PC-3 (cell line): Measurements from ENCODE around the gene USP12. TPM values are rescaled to one million over a fixed set of nuclear protein-coding genes. Genes with fewer than 3 reads are reported as not detected.
"Not testable (repeated sequence)": the region's sequence is repeated elsewhere in the genome, so short reads cannot be mapped to it uniquely, and the experiment has no call there.

Source experiments
- ATAC-seq: fragments of 200-7000 bp; cut with Tn5 transposase; 2 replicates; pipeline ENCODE4 v1.9.1; 2020; ENCODE audit warnings: mild to moderate bottlenecking, moderate library complexity
- BruUV-seq: library from RNA; stranded (reverse); fragments of 400-500 nt; replicated peaks from 2 replicates; lab custom pipeline; 2021; lab: Mats Ljungman, UMichigan
- CTCF ChIA-PET: fragments of 300-600 bp; sonication (Branson Sonifier 250); formaldehyde crosslinking; loops from one replicate; lab custom pipeline; 2022; ENCODE audit warnings: antibody characterized with exemption; lab: Charles Lee
- POLR2A ChIA-PET: fragments of 300-600 bp; sonication (Branson Sonifier 250); formaldehyde crosslinking; loops from one replicate; lab custom pipeline; 2022; ENCODE audit warnings: antibody characterized with exemption; ENCODE audit not compliant: unreplicated experiment; lab: Charles Lee
- DNase-seq: peaks from one replicate; pipeline ENCODE4 v3.0.0-alpha.2; 2015
- H2AFZ ChIP-seq: fragments of 300-600 bp; sonication (generic); 2 replicates; pipeline ENCODE4 v1.6.0; 2016; ENCODE audit warnings: antibody characterized with exemption, low read length
- H3F3A ChIP-seq: fragments of 300-600 bp; sonication (generic); one replicate; pipeline ENCODE4 v1.6.0; 2017; ENCODE audit warnings: antibody characterized with exemption, low read length, control low read depth, mild to moderate bottlenecking; ENCODE audit not compliant: unreplicated experiment
- H3K27ac ChIP-seq: fragments of 300-600 bp; sonication (generic); 2 replicates; pipeline ENCODE4 v1.5.1; 2016; ENCODE audit warnings: mild to moderate bottlenecking, low read length
- H3K27me3 ChIP-seq: fragments of 300-600 bp; sonication (generic); 2 replicates; pipeline ENCODE4 v1.6.1; 2016; ENCODE audit warnings: low read length, mixed read lengths
- H3K36me3 ChIP-seq: fragments of 300-600 bp; sonication (generic); 2 replicates; pipeline ENCODE4 v1.6.1; 2016; ENCODE audit warnings: low read depth, mixed run types, low read length, mixed read lengths
- H3K4me1 ChIP-seq: fragments of 300-600 bp; sonication (generic); 2 replicates; pipeline ENCODE4 v1.5.1; 2016; ENCODE audit warnings: low read length; ENCODE audit not compliant: insufficient read depth
- H3K4me2 ChIP-seq: fragments of 300-600 bp; sonication (generic); 2 replicates; pipeline ENCODE4 v1.6.0; 2016; ENCODE audit warnings: low read length
- H3K4me3 ChIP-seq: fragments of 300-600 bp; sonication (generic); 2 replicates; pipeline ENCODE4 v1.5.1; 2016; ENCODE audit warnings: mild to moderate bottlenecking, low read length, mixed read lengths
- H3K79me2 ChIP-seq: fragments of 300-600 bp; sonication (generic); 2 replicates; pipeline ENCODE4 v1.6.1; 2017; ENCODE audit warnings: low read length, mixed read lengths
- H3K9ac ChIP-seq: fragments of 300-600 bp; sonication (generic); 2 replicates; pipeline ENCODE4 v1.6.0; 2016; ENCODE audit warnings: mild to moderate bottlenecking, low read length
- H3K9me2 ChIP-seq: fragments of 300-600 bp; sonication (generic); replicated peaks from 2 replicates; pipeline ENCODE4 v1.6.1; 2016; ENCODE audit warnings: mixed run types, low read length, mixed read lengths
- H3K9me3 ChIP-seq: fragments of 300-600 bp; sonication (generic); 2 replicates; pipeline ENCODE4 v1.6.1; 2016; ENCODE audit warnings: low read length, mixed read lengths
- H4K20me1 ChIP-seq: fragments of 300-600 bp; sonication (generic); 2 replicates; pipeline ENCODE4 v1.6.1; 2016; ENCODE audit warnings: low read length, mixed read lengths
- CTCF ChIP-seq: fragments of 300-600 bp; sonication (generic); conservative IDR thresholded peaks from 2 replicates; pipeline ENCODE4 v1.5.1; 2017; ENCODE audit warnings: antibody characterized with exemption, low read depth, mild to moderate bottlenecking, low read length
- EZH2 ChIP-seq: fragments of 300-600 bp; sonication (generic); IDR thresholded peaks from one replicate; pipeline ENCODE4 v1.6.1; 2017; ENCODE audit warnings: antibody characterized with exemption, mild to moderate bottlenecking, low read length; ENCODE audit not compliant: unreplicated experiment
- EZH2phosphoT487 ChIP-seq: fragments of 300-600 bp; sonication (generic); IDR thresholded peaks from 2 replicates; pipeline ENCODE4 v1.6.1; 2018; ENCODE audit warnings: mild to moderate bottlenecking, antibody characterized with exemption, low read length, borderline replicate concordance
- intact Hi-C: fragments of 100-400 bp; cut with micrococcal nuclease; formaldehyde crosslinking; loops from 2 replicates; pipeline ENCODE4 v1.9.0; 2023
- total RNA-seq: library from RNA; depleted of rRNA; stranded (reverse); fragments of >200 nt; gene quantifications from 2 replicates; pipeline ENCODE4 v1.2.3, GENCODE V29; 2014

The USP12 gene
- total RNA-seq, 1 experiment from 2014 or later = 24.2 TPM

- DNase-seq (no peak), ATAC-seq (no peak)
- no peak overlapping the region for H3K4me2 ChIP-seq
- no TSS peak for BruUV-seq
- H3K79me2 ChIP-seq = no peaks in the 10 kb centered on the region
- H3K9me2 ChIP-seq = no peaks in the 10 kb centered on the region
- TF ChIP-seq EZH2 = no peak
- TF ChIP-seq EZH2phosphoT487 = no peak
- no peak for TF ChIP-seq CTCF
- H3K4me1 ChIP-seq = no peaks in the 10 kb centered on the region
- H2AFZ ChIP-seq = no peak overlapping the region
- H4K20me1 ChIP-seq = no peaks in the 10 kb centered on the region
- intact Hi-C loops = no loop called here
- 0 out of 2 replicates have a peak, but pooled peaks cover 7% of the 10 kb centered on the region for H3K36me3 ChIP-seq
- H3K9me3 ChIP-seq = no peaks in the 10 kb centered on the region
- H3K27ac ChIP-seq = no peak overlapping the region
- H3K27me3 ChIP-seq = no peaks in the 10 kb centered on the region
- POLR2A ChIA-PET = no interaction called here
- no peak overlapping the region for H3K4me3 ChIP-seq
- no peaks in the 10 kb centered on the region for H3F3A ChIP-seq
- CTCF ChIA-PET = no interaction called here
- H3K9ac ChIP-seq = no peak overlapping the region
Observed at GRCh38 chr13:27076421-27076820, 95.2 kb downstream of the USP12 start.

- POLR2A ChIA-PET = no interaction called here
- no TSS peak for BruUV-seq
Observed at GRCh38 chr13:27073186-27073585, 98.4 kb downstream of the USP12 start.

GRCh38 chr13:27066123-27066522 is 105.5 kb downstream of the USP12 start:
- H2AFZ ChIP-seq, H3K9me3 ChIP-seq, H3K4me1 ChIP-seq, H3F3A ChIP-seq, BruUV-seq, H3K9ac ChIP-seq, H3K9me2 ChIP-seq, CTCF ChIA-PET, H4K20me1 ChIP-seq, H3K36me3 ChIP-seq, H3K27me3 ChIP-seq, H3K4me2 ChIP-seq, intact Hi-C loops, DNase-seq, POLR2A ChIA-PET, ATAC-seq, H3K79me2 ChIP-seq, H3K4me3 ChIP-seq, H3K27ac ChIP-seq: not testable (repeated sequence)

More at GRCh38 chr13:27073186-27073585, 98.4 kb downstream of the USP12 start:
- H3K27ac ChIP-seq = no peak overlapping the region
- H3K9me2 ChIP-seq = no peaks in the 10 kb centered on the region
- intact Hi-C loops = no loop called here
- H3K27me3 ChIP-seq = no peaks in the 10 kb centered on the region
- DNase-seq (no peak), ATAC-seq (no peak)
- no peaks in the 10 kb centered on the region for H4K20me1 ChIP-seq
- H2AFZ ChIP-seq = no peak overlapping the region
- TF ChIP-seq EZH2phosphoT487 (no peak), EZH2 (no peak), CTCF (no peak)
- H3K4me3 ChIP-seq = no peak overlapping the region
- no peak overlapping the region for H3K4me2 ChIP-seq
- CTCF ChIA-PET = no interaction called here
- no peaks in the 10 kb centered on the region for H3K79me2 ChIP-seq
- no peaks in the 10 kb centered on the region for H3K4me1 ChIP-seq
- no peak overlapping the region for H3K9ac ChIP-seq
- H3K9me3 ChIP-seq = no peaks in the 10 kb centered on the region
- peaks cover 9% of the 10 kb centered on the region; the same call in 1 of the 2 replicates for H3K36me3 ChIP-seq
- H3F3A ChIP-seq = no peaks in the 10 kb centered on the region
